HCT116 (cell line): ENCODE results near the gene SNX2.

ENCODE experiments used
- POLR2AphosphoS5 ChIP-seq: IDR thresholded peaks from 2 replicates; pipeline ENCODE4 v1.6.1; 2011; ENCODE audit warnings: mild to moderate bottlenecking, low read depth, low read length, moderate library complexity
- SP1 ChIP-seq: IDR thresholded peaks from 2 replicates; pipeline ENCODE4 v1.6.1; 2012; ENCODE audit warnings: low read depth

GRCh38 chr5:122770477-122770876, 4.4 kb upstream of the SNX2 start:
- TF ChIP-seq SP1 = no peak
- TF ChIP-seq POLR2AphosphoS5 = no peak
